DOHH2 (cell line): Measurements from ENCODE around the gene GTF3C1.

ENCODE experiments used
- CTCF ChIP-seq: fragments of 200-600 bp; sonication (generic); IDR thresholded peaks from one replicate; pipeline ENCODE4 v1.5.1; 2014; ENCODE audit warnings: antibody characterized with exemption, mild to moderate bottlenecking, low read depth, low read length; ENCODE audit not compliant: poor library complexity, severe bottlenecking
- EZH2phosphoT487 ChIP-seq: fragments of 200-600 bp; sonication (generic); IDR thresholded peaks from 2 replicates; pipeline ENCODE4 v1.6.1; 2017; ENCODE audit warnings: borderline replicate concordance, mild to moderate bottlenecking, antibody characterized with exemption, low read length, moderate library complexity, mixed read lengths

DNA sequence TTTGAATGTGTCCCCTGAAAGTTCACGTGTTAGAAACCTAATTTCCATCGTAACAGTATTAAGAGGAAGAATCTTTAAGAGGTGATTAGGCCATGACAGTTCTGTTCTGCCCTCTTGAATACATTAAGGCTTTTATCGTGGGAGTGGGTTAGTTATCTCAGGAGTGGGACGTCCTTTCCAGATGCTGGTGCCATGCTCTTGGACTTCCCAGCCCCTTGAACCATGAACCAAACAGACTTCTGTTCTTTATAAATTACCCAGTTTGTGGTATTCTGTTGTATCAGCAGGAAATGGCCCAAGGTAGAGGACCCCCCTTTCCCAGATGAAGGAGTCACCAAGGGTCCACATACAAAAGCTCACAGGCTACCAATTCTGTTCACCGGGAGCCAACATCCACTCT is 10.1 kb downstream of the GTF3C1 start:
- TF ChIP-seq CTCF (no peak), EZH2phosphoT487 (no peak)
